NCI-H1092 (cell line): ENCODE results near the gene GALNT9.
"Not testable (repeated sequence)": the region's sequence is repeated elsewhere in the genome, so short reads cannot be mapped to it uniquely, and the experiment has no call there.

ENCODE experiments used
- DNase-seq: peaks from one replicate; lab custom pipeline; 2025; lab: John Stamatoyannopoulos, UW

Gene GALNT9

DNA sequence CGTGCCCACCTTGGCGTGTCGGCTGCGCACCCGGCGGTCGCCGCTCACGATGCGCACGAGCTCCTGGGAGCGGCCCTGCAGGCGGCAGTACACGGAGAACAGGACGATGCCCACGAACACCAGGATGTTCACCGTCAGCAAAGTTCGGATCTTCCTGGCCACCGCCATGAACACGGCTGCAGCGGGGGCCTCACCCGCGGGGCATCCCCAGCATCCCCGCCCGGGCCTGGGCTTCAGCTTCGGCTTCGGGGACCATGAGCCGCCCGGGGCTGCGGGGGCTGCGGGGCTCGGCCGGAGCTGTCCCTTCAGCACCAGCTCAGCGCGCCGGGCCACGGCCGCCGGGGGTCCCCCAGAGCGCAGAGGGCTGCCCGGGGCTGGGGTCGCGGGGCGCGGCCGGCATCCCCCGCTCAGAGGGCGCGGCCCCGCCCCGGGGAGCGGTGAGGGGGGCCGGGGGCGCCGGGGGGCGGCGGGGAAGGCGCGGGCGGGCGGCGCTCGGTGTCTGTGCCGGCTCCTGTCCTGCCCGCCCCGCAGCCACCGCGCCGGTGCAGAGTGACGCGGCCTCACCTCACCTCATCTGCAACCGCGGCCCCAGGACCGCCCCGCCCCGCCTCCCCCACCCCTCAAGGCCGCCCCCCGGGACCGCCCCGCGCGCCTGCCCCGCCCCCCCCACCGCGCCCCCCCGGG is at the start of gene GALNT9:
TSS of gene GALNT9 (minus strand) at position 554 of the 684 bp plus-strand sequence. CDS start at position 168, 386 bp downstream.
- no peak for DNase-seq

DNA sequence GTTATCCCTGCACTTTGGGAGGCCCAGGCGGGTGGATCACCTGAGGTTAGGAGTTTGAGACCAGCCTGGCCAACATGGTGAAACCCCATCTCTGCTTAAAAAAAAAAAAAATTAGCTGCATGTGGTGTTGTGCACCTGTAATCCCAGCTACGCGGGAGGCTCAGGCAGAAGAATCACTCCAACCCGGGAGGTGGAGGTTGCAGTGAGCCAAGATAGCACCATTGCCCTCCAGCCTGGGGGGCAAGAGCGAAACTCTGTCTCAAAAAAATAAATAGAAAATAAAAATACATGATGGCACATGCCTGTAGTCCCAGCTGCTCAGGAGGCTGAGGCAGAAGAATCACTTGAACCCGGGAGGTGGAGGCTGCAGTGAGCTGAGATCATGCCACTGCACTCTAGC is 49.7 kb upstream of the GALNT9 start:
- DNase-seq: not testable (repeated sequence)

DNA sequence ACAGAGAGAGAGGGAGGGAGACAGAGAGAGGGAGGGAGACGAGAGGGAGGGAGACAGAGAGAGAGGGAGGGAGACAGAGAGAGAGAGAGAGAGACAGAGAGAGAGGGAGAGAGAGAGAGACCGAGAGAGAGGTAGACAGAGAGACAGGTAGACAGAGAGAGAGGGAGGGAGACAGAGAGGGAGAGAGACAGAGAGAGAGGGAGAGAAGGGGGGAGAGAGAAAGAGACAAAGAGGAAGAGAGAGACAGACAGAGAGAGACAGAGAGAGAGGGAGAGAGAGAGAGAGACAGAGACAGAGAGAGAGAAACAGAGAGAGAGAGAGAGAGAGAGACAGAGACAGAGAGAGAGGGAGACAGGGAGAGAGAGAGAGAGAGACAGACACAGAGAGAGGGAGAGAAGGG is 47.8 kb upstream of the GALNT9 start:
- no peak for DNase-seq

- no peak for DNase-seq
Measured at GRCh38 chr12:132376464-132376830, 47.1 kb upstream of the GALNT9 start.

DNA sequence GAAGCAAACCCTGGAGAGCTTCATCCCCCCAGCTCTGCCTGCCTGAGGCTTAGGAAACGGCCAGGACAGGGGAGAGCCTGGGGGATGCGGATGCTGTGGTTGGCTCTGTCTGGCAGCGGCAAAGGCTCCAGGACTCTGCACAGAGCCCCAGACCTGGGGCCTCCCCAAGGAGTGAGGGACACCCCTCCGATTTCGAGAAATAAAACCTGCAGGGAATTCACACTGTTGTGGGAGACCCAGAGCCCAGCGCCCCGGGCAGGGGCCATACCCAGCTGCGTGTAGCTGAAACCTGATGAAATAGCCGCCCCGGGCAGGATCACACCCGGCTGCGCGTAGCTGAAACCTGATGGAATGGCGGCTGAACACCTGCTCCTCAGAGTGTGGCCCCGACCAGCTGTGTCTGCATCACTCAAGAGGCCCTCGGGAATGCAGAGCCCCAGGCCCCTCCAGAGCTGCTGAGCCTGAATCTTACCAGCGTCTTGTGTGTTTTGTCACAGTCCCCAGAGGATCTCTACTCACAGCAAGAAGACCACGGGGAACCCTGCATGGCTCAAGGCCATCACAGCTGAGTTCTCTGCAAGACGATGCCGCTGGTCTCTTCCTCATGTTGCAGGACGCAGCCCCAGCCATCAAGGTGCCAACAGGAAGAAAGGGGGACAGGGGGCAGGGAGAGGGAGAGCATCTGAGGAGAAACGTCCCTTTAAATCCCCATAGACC is 46.5 kb upstream of the GALNT9 start:
- no peak for DNase-seq

- DNase-seq: no peak
Measured at GRCh38 chr12:132374612-132375445, 45.4 kb upstream of the GALNT9 start.

DNA sequence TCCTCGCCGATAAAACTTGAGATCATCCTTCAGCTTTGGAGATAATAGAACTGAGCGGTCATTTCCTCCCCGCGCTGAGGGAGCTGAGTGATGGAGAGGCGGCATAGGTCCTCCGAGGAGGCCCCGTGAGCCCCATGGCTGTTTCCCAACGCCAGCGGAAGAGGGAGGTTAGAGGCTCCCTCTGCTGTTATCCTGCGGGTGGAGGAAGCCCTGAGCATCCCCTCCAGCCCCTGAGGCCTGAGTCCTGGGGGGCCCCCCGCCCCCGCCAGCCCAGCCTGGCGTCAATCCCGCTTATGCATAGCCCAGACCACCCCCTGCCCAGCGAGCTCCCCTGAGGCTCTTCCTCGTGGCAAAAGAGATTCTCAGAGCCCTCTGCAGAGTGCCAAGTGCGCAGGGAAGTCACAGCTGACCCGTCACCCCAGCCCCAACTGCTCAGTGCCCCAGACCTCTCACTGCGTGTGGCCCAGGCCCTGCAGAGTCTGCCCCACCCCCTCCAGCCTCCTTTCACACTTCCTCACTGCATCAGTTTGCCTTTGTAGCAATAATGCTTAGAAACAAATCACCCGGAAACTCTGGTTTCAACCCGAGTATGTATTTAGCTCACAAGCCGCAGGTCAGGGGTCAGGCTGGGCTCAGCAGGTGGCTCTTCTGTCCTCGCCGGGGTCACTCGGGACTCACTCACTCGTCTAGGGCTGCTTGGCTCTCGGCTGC is 44.7 kb upstream of the GALNT9 start:
- DNase-seq: no peak

DNA sequence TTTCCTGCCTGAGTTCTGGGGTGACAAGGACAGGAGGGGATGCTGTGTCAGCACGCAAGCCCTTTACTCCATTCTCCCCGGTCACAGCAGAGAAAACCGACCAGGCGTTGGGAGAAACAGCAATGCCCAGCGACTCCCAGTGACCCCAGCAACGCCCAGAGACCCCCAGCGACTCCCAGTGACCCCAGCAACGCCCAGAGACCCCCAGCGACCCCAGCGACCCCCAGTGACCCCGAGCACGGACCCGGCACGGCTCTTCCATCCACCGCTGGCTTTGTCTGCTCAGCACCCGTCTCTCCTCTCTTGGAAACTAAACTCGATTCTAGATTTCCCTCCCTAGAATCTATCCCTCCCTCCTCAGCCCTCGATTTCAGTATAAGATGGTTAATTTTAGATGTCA is 38.5 kb upstream of the GALNT9 start:
- DNase-seq: no peak

DNA sequence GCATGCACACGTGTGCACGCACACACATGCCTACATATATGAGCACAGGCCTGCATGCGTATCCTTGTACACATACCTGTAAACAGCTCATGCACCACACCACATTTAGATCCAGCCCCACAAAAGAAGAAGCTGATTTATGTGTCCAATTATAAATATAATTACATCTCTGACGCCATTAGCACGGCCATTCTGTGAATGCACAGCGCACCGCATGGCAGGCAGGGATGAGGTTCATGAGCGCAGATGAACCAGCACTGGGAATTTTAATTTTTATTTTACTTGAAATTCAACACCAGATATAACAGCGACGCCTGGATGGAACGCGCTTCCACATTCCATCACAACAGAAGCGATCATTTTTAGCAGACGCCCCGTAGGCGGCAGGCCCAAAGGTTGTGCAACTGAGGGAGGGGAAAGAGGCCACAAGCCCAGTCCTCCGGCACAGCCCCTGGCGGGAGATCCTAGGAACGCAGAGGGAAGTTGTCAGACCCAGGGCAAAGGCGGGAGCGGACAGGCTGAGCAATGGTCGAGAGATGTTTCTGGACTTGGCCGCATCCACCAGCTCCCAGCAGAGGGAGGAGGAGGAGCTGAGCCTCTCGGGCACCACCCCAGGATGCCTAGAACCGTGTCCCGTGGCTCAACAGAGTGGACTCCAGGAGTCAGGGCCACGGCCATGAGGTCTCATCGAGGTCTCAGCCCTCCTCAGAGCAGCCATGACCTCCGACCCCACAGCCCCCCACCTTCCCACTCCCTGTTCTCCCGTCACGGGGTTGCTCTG is 37.9 kb upstream of the GALNT9 start:
- DNase-seq: no peak

- no peak for DNase-seq
Measured at GRCh38 chr12:132366341-132366861, 37.0 kb upstream of the GALNT9 start.

DNA sequence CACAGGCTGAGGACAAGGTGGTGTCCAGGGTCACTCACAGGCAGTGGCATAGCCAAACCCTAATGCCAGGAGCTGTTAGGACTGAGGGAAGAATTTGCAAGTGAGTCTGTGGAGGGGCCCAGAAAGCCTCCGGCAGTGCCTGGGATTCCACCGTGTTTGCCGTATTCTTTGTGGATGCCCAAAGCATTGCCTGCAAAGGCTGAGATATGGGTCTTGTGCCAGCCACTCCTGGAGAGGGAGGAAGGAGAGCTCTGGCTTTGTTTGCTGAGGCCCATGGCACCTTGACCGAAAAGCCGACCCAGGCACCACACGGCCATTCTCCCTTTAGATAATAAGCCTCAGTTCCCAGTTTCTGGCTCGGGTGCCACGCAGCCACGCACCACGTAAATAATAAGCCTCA is 35.8 kb upstream of the GALNT9 start:
- no peak for DNase-seq

- DNase-seq: no peak
Measured at GRCh38 chr12:132364348-132364902, 35.0 kb upstream of the GALNT9 start.

DNA sequence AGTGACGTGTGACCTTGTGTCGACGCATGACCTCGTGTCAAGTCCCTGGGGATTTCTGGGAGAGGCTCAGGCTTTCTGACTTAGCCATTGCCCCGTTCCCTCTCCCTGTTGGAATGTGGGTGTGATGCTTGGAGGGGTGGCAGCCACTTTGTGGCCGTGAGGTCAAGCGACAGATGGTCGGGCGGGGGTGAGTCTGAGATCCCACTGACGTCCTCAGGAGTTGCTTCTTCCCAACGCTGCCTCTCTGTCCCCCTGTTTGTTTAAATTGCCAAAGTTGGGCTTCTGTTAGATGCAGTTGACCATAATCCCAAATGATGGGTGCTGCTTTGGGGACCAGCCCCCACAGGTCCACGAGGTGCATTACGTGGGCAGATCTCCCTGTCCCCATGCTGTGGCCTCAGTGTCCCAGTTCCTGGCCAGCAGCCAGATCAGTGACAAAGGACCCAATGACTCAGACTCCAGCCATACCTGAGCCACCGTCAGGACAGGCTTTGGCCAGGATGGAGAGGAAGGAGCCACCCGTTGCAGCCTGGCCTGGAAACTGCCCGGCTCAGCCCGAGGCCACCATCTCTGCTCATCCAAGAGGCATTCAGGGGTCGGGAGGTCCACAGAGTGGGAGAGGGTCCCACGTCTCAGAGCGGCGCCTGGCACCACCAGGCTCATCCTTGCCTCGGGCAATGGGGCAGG is 34.4 kb upstream of the GALNT9 start:
- no peak for DNase-seq

DNA sequence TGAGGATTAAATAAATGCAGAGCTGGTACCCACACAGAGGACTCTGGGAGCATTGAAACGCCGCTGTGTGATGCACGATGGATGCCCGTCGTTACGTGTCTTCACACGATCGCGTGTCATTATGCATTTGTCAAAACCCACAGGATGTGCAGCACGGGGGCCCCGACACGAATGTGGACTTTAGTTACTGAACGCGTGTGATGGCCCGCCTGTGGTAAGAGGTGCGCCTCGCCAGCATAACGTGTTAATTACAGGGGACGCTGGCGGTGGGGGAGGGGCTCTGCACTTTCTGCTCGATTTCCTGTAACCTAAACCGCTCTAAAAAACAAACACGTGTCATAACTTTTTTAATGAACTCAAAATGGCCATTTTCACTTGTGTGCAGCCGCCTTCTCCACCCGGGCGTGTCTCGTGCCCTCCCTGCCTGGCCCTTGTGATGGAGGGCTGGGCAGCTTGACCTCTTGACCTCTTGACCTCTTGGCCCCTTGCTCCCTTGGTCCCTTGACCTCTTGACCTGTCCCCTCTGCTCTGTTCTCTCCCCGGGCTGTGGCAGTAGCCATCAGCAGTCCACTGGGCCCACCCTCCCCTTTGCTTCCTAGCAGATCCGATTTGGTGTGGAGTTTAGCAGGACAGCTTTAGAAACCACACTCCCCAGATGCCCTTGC is 33.7 kb upstream of the GALNT9 start:
- DNase-seq: no peak

- no peak for DNase-seq
Measured at GRCh38 chr12:132360906-132361777, 31.8 kb upstream of the GALNT9 start.

GRCh38 chr12:132360410-132360809 is 31.0 kb upstream of the GALNT9 start:
- DNase-seq: no peak

- no peak for DNase-seq
Measured at GRCh38 chr12:132359971-132360370, 30.6 kb upstream of the GALNT9 start.

DNA sequence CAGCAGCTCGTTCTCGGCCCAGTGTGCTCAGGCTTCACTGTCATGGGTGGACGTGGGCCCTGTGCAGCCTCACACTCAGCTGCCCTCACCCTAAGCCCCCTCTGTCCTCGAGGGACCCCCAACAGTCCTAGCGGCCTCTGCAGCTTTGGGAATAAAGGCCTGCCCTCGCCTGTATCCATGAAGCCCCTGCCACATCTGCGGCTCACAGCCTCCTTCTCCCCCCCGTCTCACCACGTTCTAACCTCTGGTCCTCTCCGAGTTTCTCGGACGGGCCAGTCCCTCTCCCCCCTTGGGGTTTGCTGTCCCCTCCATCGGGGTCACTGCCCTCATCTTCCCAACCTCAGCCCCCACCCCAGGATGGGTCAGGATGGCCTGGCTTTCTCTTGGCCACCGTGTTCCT is 30.2 kb upstream of the GALNT9 start:
- no peak for DNase-seq
